NCI-H187 treated with DMSO at 0.1 percent for 48 hours (cell line): ENCODE data around the gene NTMT2.
"Not testable (repeated sequence)": the region's sequence is repeated elsewhere in the genome, so short reads cannot be mapped to it uniquely, and the experiment has no call there.

Experiments used
- DNase-seq: peaks from one replicate; lab custom pipeline; 2025; lab: John Stamatoyannopoulos, UW

Gene NTMT2

GRCh38 chr1:170157820-170158219 is 12.1 kb downstream of the NTMT2 start:
- DNase-seq, result no peak

DNA sequence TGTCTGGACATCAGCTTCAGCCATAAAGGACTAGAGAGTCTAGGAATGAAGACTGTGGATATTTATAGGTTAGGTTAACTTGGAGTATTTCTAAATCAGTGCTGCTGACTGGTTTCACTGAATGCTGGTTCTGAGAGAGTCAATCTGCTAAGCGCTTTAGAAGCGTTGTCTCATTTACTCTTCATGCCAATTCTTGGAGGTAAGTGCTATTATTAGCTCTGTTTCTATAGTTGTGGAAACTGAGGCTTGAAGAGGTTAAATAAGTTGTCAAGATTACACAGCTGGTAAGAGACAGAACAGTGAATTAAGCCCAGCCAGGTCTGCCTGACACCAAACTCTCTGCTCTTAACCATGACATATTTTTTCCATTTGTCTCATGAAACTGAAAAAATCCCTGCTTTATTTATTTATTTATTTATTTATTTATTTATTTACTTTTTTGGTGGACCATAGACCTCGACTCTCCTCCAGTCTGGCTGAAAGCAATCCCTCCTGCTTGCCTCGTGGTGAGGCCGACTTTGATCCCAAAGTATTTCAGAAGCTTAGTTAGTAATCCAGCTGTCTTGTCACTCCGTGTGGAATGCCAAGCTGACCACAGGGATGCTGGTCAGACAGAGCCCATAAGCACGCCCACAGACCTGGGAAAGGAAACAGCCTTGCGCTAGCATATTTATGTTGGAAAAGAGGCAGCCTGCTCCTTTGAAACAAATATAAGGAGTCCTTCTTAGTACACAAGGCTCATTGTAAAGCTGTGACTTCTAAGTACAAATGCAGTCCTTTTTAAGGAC is 16.9 kb downstream of the NTMT2 start:
- no peak for DNase-seq

GRCh38 chr1:170164103-170164763 is 18.5 kb downstream of the NTMT2 start:
- no peak for DNase-seq

GRCh38 chr1:170166518-170167180 is 20.9 kb downstream of the NTMT2 start:
- DNase-seq, result no peak

DNA sequence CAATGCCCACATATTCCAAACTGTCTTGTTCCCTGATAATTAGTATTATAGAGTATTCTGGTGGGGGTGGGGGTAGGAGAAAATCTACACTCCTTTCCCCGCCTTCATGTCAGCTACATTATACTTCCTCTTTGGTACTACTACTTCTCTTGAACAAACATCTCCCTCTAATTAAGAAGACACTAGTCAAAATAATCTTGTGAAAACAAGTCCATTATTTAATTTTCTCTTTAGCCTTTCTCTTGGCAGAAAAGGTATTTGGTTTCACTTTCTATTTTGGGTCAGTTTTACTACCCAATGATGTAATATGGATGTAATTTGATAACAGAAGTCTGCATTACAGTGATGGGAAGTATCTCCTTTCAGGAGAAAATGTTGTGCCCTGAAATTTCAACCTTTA is 22.5 kb downstream of the NTMT2 start:
- DNase-seq, result no peak

DNA sequence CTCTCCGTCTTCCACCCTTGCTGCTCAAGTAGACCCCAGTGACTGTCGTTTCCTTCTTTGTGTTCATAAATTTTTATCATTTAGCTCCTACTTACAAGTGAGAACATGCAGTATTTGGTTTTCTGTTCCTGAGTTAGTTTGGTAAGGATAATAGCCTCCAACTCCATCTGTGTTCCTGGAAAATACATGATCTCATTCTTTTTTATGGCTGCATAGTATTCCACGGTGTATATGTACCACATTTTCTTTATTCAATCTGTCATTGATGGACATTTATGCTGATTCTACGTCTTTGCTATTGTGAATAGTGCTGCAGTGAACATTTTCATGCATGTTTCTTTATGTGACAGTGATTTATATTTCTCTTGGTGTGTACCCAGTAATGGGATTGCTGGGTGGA is 24.8 kb downstream of the NTMT2 start:
- DNase-seq, result not testable (repeated sequence)

DNA sequence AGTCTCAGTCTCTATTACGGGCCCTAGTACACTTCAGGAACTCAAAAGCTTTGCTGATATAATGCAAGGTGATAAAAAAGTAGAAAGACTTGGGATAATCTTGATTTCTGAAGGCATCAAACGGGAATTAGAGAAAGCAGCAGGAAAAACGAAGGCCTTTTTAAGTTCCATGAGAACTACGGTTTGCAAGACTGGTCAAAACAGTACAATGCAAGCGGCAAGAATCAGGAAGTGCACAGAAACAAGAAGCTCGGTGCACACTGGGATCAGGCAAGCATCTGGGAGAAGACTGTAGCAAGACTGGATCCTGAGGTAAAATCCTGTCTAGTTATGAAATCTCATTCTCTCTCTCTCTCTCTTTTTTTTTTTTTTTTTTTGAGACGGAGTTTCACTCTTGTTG is 28.6 kb downstream of the NTMT2 start:
- no peak for DNase-seq

GRCh38 chr1:170175041-170175440 is 29.3 kb downstream of the NTMT2 start:
- DNase-seq, result no peak

DNA sequence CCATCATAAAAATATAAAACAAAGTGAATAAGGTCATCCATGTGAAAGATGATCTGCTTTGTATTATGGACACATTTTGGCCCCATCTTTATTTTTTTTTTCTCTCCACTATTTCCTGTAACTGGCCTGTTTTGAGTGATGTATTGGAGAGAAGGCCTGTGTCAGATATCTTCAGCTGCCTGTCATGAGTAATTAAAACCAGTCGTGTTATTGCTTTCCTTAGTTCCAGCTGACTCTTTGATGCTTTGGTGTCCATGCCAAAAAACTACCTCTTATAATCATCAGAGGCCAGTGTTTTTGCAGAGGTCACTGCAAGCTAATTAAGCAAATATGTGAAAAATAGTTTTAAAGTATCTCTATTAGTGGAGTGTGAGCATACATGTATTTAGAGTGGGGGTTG is 29.7 kb downstream of the NTMT2 start:
- DNase-seq, result no peak

- DNase-seq, result no peak
These were observed 31.0 kb downstream of the NTMT2 start for GRCh38 chr1:170176772-170177171.

DNA sequence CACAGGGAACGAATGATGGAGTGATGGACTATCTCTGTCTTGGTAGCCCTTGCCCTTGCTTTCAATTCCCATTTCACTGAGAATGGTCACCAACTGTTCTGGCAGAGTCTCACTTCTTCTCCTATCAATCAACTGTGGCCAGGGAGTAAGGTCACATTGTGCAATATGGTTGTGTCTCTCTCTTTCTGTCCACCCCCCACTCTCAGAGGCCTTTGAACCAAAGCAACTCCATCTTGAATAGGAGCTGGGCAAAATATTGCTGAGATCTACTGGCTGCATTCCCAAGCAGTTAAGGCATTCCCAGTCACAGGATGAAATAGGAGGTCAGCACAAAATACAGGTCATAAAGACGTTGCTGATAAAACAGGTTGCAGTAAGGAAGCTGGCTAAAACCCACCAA is 36.7 kb downstream of the NTMT2 start:
- DNase-seq, result no peak

- DNase-seq, result no peak
These were observed 46.8 kb downstream of the NTMT2 start for GRCh38 chr1:170192546-170192945.

DNA sequence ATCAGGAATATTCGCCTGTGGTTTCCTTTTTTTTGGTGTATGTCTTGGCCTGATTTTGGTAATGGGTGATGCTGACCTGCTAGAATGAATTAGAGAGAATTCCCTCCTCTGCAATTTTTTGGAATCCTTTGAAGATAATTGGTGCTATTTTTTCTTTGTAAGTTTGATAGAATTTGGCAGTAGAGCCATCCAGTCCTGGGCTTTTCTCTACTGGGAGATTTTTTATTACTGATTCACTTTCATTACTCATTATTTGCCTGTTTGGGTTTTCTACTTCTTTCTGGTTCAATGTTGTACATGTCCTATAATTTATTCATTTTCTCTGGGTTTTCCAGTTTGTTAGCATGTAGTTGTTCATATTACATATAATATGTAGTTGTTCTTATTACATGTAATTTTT is 48.7 kb downstream of the NTMT2 start:
- DNase-seq, result no peak

DNA sequence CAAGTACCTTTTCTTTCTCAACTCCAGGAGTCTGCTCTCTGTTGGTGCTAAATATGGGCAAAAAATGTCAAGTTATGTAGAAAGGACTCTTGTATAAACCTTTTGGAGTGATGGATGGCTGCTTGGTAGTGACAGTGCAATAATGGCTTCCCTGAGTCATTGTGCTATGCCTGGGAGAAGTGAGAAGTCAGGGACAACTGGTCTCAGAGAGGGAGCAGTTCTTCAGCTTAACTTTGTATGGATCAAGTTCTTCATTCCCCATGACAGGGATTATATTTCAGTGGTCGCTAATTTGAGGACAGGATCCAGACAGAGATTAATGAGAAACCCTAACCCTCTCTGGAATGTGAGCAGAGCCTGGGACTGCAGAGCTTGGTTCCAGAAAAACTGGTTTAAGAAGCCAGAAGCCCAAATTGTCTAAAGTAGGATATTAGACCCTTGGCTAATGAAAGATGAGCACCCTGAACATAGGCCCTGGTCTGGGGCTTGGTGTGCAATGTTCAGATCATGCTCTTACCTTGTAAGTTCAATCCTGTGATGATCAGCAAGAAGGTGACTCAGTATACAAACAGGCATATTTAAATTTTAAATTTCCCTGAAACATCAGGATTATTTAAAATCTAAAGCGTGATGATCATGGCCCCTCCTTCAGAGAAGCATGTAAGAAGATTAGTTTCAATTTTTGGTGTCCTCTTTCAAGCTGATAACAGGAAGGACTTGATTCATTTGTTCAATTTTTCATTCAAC is 50.9 kb downstream of the NTMT2 start:
- DNase-seq, result no peak

GRCh38 chr1:170198090-170198489 is 52.3 kb downstream of the NTMT2 start:
- DNase-seq, result no peak

- DNase-seq, result no peak
These were observed 52.8 kb downstream of the NTMT2 start for GRCh38 chr1:170198584-170198983.

DNA sequence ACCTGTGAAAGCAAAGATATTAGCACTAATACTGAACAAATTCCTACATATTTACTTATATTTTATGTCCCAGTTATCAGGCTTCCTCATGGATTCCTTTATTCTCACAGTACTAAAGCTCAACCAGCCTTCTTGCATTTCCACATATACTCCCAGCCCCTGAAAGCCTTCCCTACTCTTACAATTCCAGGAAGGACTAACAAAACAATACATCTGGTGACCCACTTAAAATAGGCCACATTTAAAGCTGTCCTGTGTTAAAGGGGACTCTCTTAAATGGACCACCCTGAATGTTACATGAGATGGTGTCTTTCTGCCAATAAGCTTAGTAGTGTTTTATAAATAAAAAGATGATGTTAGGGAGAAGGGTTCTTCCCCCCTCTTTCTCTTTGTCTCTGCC is 54.4 kb downstream of the NTMT2 start:
- no peak for DNase-seq

GRCh38 chr1:170200621-170201397 is 55.0 kb downstream of the NTMT2 start:
- DNase-seq, result no peak

DNA sequence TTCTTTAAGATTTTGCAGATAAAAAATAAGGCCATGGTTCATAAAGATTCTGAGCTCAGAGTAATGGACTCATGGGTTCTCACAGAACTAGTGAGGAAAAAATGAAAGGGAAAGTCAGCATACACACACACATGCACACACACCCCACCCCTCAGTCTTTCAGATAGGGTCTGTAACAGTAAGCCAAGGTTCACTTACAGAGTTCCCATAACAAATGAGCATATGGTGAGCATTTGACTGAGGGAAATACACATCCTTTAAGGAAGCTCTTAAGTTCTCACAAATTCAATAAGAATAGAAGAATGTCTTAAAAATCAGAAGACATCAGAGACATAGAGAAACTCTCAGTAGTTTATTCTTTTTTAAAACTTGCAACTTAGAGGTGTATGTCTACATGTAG is 57.9 kb downstream of the NTMT2 start:
- no peak for DNase-seq

DNA sequence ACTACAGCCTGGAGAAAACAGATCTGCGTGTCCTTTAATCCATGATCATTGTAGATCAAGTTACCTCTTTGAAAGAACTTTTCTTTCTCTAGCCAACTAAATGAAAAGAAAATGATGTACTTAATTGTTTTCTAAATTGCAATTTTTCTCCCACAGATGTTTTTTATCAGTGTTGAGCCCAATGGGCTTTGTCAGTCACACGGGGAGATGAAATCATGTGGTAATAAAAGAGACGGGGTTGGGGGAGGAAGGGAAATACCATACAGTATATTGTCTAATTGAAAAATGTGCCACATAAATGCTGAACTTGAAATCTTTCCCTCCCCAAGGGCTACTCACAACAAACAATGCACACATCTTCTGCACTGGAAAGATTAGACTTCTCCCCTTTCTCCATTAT is 58.4 kb downstream of the NTMT2 start:
- DNase-seq, result no peak

DNA sequence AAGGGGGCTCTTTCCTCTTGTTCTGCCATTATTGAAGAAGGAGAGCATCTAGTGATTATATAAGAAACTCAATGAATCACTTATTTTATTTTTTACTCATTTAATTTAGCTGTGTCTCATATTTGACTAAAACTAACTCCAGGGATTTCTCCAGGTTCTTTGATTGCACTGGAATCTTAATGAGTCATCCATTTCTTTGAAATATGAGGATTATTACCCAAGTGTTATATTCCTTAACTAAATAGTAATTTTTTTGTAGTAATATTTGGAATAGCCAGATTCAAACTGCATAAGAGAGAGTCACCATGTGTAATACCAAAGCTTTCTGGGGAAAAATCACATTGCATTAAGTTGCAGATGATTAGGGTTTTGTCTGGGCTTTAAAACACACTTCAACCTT is 59.5 kb downstream of the NTMT2 start:
- DNase-seq, result no peak

- no peak for DNase-seq
These were observed 63.4 kb downstream of the NTMT2 start for GRCh38 chr1:170209125-170209524.
